ENCODE data around the gene OR10A6.

OR10A6 gene, protein sequence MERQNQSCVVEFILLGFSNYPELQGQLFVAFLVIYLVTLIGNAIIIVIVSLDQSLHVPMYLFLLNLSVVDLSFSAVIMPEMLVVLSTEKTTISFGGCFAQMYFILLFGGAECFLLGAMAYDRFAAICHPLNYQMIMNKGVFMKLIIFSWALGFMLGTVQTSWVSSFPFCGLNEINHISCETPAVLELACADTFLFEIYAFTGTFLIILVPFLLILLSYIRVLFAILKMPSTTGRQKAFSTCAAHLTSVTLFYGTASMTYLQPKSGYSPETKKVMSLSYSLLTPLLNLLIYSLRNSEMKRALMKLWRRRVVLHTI

DNA sequence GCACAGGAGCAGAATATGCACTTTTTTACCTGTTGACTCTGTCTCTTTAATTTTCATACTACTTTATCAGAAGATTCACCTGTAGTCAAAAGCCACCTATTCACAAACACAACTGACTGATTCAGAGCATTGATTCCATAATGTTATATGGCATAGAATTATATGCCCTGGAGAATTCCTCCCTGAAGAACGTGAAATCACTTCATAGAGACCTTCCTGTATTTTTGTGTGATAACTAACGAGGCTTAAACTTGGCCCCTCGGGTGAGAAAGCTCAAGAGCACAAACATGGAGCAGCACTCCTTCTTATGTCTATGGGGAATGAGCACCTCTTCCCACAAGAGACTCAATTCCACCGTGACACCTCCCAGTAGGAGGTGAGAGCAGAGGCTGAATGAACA is at the start of gene OR10A6:
Gene OR10A6, minus strand, starts transcription at position 101 of the 400 bp plus-strand sequence. CDS start 2,606 bp downstream, outside the sequence.
- H3K4me3 ChIP-seq (replicated peaks; ENCODE audit: low read depth, low read length), result no peak within 1 kb of the TSS
- no peak for DNase-seq (ENCODE audit: extremely low read depth, low read depth)
- TF ChIP-seq, protein P1, sequence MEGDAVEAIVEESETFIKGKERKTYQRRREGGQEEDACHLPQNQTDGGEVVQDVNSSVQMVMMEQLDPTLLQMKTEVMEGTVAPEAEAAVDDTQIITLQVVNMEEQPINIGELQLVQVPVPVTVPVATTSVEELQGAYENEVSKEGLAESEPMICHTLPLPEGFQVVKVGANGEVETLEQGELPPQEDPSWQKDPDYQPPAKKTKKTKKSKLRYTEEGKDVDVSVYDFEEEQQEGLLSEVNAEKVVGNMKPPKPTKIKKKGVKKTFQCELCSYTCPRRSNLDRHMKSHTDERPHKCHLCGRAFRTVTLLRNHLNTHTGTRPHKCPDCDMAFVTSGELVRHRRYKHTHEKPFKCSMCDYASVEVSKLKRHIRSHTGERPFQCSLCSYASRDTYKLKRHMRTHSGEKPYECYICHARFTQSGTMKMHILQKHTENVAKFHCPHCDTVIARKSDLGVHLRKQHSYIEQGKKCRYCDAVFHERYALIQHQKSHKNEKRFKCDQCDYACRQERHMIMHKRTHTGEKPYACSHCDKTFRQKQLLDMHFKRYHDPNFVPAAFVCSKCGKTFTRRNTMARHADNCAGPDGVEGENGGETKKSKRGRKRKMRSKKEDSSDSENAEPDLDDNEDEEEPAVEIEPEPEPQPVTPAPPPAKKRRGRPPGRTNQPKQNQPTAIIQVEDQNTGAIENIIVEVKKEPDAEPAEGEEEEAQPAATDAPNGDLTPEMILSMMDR (IDR thresholded peaks at IDR 0.05; ENCODE audit: low read depth, low read length, missing control alignments), result no peak

DNA sequence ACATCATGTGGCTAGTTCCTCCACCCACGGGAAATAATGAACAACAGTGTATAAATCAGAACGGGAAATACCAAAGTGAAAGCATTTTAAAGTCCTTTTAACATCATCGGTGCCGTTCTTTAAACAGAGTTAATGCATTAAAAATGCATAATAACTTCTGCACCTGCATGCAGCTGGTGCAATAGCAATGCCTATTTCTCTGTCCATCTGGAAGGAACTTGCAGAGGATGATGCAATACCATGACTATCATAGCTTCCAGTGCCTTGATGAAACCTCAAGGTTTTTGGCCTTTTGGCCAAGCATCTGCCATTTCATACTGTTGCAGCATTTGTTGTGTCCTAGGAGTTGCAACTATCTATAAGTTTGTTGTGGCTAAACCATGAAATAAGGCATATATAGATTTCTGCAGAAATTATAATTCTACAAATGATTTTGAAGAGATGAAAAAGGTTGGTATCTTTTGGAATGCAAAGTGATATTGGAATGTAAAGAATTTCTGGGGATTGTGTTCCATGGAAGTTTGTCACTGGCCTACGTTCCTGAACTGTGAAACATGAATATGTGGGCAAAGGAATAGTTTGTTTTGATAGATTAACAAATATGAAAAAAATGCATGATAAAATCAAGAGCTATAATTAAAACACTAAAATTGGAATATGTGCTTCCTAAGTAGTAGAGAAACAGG is 46.3 kb upstream of the OR10A6 start:
- TF ChIP-seq, protein P1 (IDR thresholded peaks at IDR 0.05; ENCODE audit: low read depth, low read length, missing control alignments), result no peak
- DNase-seq (ENCODE audit: extremely low read depth, low read depth), result peak; percentile 56
- no peak overlapping the region for H3K4me3 ChIP-seq (replicated peaks; ENCODE audit: low read depth, low read length)

DNA sequence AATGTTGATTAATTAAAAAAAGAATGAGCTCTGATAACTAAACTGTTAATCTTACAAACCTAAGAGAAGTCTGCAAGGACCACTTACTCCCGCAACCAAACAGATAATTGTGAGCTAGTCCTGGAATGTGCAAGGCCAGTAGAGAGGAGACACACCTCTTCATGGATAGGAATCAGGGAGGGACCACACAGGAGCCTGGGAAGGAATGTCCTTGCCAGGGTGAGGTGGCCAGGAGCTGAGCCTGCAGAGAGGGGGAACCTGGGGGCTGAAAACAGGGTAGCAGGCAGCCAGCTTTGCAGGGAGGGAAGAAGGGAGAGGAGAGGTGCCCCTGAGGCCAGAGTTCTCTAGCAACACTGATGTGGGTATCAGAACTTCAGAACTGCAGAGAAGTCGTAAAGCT is 43.6 kb upstream of the OR10A6 start:
- DNase-seq (ENCODE audit: extremely low read depth, low read depth), result no peak
- TF ChIP-seq, protein P1 (IDR thresholded peaks at IDR 0.05; ENCODE audit: low read depth, low read length, missing control alignments), result no peak
- H3K4me3 ChIP-seq (replicated peaks; ENCODE audit: low read depth, low read length), result no peak overlapping the region

DNA sequence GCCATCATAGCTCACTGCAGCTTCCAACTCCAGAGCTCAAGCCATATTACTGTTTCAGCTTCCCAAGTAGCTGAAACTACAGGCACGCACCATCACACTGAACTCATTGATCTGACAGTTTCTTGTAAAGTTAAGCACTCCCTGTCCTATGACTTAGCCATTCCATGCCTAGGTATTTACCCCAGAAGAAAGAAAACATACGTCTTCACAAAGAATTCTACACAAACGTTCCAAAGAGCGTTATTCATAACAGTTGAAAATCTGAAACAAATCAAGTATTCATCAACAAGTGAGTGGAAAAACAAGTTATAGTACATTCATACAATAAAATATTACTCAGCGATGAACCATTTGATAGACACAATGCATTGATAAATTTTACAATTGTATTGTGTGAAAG is 41.9 kb upstream of the OR10A6 start:
- DNase-seq (ENCODE audit: extremely low read depth, low read depth), result no peak
- no peak overlapping the region for H3K4me3 ChIP-seq (replicated peaks; ENCODE audit: low read depth, low read length)
- TF ChIP-seq, protein P1 (IDR thresholded peaks at IDR 0.05; ENCODE audit: low read depth, low read length, missing control alignments), result no peak

DNA sequence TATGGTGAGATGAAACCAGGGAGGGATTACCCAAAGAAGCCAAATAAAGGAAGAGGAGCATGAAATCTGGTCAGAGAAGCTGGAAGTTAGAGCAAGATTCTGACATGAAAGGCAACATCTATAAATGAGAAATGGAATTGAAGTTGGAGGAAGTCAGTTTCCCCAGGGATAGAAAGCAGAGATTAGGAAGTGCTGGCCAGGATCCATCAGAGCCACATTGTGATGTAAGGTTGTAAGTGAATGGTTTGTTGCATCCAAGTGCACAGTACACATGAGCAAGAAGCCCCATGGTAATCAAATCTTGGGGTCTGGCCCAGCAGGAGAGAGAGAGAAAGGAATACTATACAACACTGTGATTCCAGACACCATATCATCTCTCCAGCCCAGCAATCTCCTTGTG is 40.8 kb upstream of the OR10A6 start:
- TF ChIP-seq, protein P1 (IDR thresholded peaks at IDR 0.05; ENCODE audit: low read depth, low read length, missing control alignments), result no peak
- no peak for DNase-seq (ENCODE audit: extremely low read depth, low read depth)
- no peak overlapping the region for H3K4me3 ChIP-seq (replicated peaks; ENCODE audit: low read depth, low read length)

DNA sequence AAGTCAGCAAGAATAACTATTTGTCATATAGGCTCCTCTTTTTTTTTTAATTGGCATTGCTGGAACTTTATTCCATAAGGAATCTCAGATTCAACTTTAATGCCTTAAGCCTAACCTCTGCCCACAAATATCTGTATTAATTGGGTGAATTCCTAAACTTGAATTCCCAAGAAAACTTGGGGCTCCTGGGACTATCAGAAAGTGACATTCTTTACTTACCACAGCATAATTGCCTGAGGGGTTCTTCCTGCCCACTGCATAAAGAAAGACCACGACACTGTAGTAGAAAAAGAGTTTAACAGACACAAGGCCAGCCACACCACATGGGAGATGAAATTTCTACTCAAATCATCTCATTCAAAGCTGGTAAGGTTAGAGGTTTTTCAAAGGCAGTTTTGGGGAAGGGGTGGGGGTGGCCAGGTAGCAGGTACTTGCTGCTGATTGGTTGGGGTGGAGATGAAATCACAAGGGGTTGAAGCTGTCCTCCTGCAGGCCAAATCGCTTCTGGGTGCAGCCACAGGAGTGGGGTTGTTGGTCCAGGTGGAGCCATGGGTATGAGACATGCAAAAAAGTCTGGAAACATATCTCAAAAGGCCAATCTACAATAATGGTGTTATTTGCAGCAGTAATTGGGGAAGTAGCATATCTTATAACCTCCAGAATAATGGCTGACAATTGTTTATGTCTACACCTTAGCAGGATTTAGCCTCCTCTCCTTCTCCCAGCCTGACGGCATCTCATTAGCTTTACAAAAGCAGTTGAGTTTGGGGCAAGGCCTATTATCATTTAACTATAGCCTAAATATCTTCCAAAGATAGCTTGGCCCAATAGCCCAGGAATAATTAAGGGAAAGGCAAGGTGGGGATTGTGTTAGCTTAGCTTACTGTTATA is 38.9 kb upstream of the OR10A6 start:
- no peak for DNase-seq (ENCODE audit: extremely low read depth, low read depth)
- H3K4me3 ChIP-seq (replicated peaks; ENCODE audit: low read depth, low read length), result no peak overlapping the region
- TF ChIP-seq, protein P1 (IDR thresholded peaks at IDR 0.05; ENCODE audit: low read depth, low read length, missing control alignments), result no peak
